ENCODE data around the gene RNASEL.
A peak's percentile ranks its signal among the peaks of the same experiment; 100 is the strongest.

RNASEL gene

DNA sequence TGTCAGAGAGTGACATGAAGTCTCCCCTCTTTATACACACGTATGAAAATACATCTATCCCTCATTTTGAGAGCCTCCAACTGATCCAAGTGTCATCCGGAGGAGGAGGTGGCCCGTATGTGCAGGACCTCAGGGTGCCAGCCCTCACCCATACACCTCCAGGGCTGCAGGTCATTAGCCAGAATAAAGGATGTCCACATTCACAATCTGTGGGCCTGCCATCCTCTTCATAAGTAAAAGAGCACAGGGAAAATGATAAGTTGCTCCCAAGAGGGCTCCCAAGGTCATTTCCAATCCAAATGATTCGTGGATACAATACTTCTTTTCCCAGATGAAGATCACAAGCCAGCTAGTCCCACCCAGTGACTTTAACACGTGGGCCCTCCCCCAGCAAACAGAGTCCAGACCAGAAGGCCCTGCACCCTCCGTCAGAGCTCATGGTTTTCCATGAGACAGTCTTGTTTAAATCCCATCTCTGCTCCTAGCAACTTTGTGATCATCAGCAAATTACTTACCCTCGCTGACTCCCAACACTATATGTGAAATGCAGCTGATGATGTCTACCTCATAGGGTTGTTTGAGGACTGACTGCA is 28.6 kb downstream of the RNASEL start:
- DNase-seq (ENCODE audit: low spot score): no peak
- no peak overlapping the region for H3K27ac ChIP-seq
- TF ChIP-seq, protein P1, sequence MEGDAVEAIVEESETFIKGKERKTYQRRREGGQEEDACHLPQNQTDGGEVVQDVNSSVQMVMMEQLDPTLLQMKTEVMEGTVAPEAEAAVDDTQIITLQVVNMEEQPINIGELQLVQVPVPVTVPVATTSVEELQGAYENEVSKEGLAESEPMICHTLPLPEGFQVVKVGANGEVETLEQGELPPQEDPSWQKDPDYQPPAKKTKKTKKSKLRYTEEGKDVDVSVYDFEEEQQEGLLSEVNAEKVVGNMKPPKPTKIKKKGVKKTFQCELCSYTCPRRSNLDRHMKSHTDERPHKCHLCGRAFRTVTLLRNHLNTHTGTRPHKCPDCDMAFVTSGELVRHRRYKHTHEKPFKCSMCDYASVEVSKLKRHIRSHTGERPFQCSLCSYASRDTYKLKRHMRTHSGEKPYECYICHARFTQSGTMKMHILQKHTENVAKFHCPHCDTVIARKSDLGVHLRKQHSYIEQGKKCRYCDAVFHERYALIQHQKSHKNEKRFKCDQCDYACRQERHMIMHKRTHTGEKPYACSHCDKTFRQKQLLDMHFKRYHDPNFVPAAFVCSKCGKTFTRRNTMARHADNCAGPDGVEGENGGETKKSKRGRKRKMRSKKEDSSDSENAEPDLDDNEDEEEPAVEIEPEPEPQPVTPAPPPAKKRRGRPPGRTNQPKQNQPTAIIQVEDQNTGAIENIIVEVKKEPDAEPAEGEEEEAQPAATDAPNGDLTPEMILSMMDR (conservative IDR thresholded peaks at IDR 0.05; ENCODE audit: low read depth): no peak
- ChIA-PET CTCF (no interaction called here), POLR2A (ENCODE audit: low non-redundant PET) (no interaction called here)

DNA sequence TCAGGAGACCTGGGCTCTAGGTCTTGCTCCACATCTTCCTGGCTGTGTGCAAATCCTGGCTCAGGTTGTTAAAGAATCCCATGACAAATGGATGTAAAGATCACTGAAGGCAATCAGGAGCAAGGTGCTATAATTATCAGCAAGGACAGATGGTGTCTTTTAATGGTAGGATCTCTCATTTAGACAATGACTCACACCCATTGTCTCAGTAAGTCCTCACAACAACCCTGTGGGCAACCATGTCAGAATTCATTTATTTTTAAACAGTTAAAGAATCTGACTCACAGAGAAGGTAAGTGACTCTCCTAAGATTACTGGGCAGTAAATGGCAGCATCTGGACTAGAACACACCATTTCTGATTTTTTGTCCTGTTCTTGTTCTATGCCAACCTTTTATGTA is 32.8 kb downstream of the RNASEL start:
- ChIA-PET POLR2A (ENCODE audit: low non-redundant PET) (no interaction called here), CTCF (no interaction called here)
- peak; percentile 28 for DNase-seq (ENCODE audit: low spot score)
- TF ChIP-seq, protein P1 (conservative IDR thresholded peaks at IDR 0.05; ENCODE audit: low read depth): no peak
- H3K27ac ChIP-seq: no peak overlapping the region

DNA sequence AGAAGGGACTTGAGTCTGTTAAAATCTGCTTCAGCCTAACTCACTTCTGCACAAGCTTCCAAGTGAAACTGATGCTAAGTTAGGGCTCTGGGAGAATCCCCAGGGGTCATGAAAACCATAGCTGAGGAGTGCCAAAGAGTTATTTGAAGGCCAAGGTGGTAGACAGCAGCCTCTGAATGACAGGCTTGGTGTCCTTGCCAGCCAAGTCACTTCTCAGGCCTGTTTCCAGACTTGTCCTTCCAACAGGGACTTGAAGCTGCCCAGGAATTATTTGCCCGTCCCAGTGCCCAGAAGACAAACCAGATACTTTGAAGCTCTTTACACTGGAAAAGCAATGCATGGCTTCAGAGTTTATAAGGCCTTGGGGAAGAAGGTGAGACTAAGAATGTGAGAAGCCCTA is 33.6 kb downstream of the RNASEL start:
- CTCF ChIA-PET: no interaction called here
- no peak overlapping the region for H3K27ac ChIP-seq
- TF ChIP-seq, protein P1 (conservative IDR thresholded peaks at IDR 0.05; ENCODE audit: low read depth): no peak
- no peak for DNase-seq (ENCODE audit: low spot score)
- POLR2A ChIA-PET (ENCODE audit: low non-redundant PET): no interaction called here

DNA sequence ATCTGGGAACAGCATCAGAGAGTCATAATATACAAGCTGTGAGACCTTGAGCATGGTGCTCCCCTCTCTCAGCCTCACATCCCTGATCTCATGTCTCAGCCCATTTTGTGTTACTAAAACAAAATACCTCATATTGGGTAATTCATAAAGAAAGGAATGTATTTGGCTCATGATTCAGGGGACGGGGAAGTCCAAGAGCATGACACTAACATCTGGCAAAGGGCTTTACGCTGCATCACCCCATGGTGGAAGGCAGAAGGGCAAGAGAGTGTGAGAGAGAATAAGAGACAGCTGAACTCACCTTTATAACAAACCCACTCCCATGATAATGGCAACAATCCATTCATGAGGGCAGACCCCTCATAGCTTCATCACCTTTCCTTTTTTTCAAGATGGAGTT is 36.5 kb downstream of the RNASEL start:
- POLR2A ChIA-PET (ENCODE audit: low non-redundant PET): no interaction called here
- no peak for DNase-seq (ENCODE audit: low spot score)
- CTCF ChIA-PET: interaction anchor here (0.7 kb wide), 1 partner anchor 62 kb away, joined by 3 read pairs; no protein-coding TSS in a partner anchor
- no peak overlapping the region for H3K27ac ChIP-seq
- TF ChIP-seq, protein P1 (conservative IDR thresholded peaks at IDR 0.05; ENCODE audit: low read depth): no peak

DNA sequence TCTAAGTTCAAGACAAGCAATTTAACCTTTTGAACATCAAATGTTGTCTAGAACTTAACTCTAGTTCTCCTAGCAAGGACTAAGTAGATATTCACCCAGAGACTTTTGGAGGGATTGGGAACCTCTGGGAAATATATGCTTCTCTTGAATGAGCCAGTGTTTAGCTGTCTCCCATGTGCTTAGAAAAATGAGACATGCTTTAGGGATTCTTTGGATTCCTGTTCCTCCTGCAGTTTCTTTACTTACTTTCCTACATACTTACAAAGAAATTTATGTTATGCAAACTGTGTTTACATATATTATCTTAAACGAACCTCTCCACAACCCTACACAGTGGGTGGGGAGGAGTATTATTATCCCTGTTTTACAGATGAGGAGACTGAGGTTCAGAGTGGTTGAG is 39.2 kb downstream of the RNASEL start:
- no peak for DNase-seq (ENCODE audit: low spot score)
- ChIA-PET CTCF (interaction anchor here (0.7 to 0.8 kb wide), 2 partner anchors 181 to 295 kb away, joined by 3 to 4 read pairs; no protein-coding TSS in a partner anchor), POLR2A (ENCODE audit: low non-redundant PET) (no interaction called here)
- H3K27ac ChIP-seq: no peak overlapping the region
- TF ChIP-seq, protein P1 (conservative IDR thresholded peaks at IDR 0.05; ENCODE audit: low read depth): no peak

DNA sequence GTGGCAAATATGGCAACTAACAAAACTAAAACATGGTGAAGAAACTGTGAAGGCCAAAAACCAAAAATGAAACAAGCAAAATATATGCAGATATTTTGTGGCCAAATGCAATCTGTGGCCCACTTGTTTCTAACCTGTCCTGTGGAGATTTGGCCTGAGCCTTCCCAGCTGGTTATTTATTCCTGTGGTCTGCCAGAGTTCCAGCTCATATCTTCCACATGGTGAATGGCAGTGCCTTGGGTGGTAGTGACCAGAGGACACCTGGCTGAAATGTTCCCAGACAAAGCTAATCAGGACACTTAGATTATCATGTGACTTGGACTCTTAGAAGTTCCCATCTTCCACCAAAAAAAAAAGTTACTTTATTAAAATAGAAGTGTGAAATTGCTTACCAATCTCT is 39.7 kb downstream of the RNASEL start:
- POLR2A ChIA-PET (ENCODE audit: low non-redundant PET): no interaction called here
- H3K27ac ChIP-seq: no peak overlapping the region
- TF ChIP-seq, protein P1 (conservative IDR thresholded peaks at IDR 0.05; ENCODE audit: low read depth): no peak
- DNase-seq (ENCODE audit: low spot score): no peak
- CTCF ChIA-PET: interaction anchor here (0.7 to 0.8 kb wide), 2 partner anchors 182 to 294 kb away, joined by 3 to 4 read pairs; no protein-coding TSS in a partner anchor

All from RWPE1 (cell line).